Measurements from ENCODE around the gene KMT2C.
"Not testable (repeated sequence)": the region's sequence is repeated elsewhere in the genome, so short reads cannot be mapped to it uniquely, and the experiment has no call there.

Gene KMT2C

DNA sequence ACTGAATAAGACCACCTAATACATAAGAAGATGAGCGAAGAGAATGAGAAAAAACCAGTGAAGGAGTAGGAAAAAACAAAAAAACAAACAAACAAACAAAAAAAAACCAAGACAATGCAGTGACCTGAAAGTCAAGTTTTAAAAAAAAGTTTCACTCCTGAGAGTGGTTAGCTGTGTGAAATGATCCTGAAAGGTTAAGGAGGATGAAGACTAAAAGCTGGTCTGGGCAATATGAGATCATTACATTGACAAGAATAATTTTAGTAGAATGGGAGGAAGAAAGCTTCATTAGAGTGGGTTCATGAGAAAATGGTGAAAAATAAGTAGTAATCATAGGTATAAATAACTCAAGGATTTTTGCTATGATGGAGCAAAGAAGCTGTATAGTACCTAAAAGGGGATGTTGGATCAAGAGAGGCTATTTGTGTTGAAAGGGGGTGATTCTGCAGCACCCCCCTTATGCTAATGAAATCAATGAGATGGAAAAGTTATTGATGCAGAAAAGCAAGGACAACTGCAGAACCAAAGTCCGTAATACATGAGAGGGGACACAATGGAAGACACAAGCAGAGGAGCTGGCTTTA, 80.2 kb downstream of the KMT2C start:
- no peak for DNase-seq (ENCODE audit: low spot score)

DNA sequence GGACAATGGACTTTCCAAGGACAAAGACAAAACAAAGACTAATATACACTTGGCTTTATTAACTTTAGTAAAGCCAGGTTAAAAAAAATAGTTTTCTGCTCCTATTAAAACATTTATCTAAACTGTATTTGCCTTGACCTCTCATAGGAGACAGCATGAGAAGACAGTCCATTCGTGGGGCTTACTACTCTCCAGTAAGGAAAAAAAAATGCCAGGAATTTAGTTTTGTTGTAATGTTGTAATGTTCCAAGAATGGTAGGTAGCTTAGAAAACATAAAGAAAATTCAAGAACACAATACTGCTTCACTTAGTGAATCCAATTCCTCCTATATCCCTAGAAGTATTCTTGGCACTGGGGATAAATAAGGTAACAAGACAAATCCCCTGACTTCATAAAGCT, 81.7 kb downstream of the KMT2C start:
- DNase-seq (ENCODE audit: low spot score) = no peak

DNA sequence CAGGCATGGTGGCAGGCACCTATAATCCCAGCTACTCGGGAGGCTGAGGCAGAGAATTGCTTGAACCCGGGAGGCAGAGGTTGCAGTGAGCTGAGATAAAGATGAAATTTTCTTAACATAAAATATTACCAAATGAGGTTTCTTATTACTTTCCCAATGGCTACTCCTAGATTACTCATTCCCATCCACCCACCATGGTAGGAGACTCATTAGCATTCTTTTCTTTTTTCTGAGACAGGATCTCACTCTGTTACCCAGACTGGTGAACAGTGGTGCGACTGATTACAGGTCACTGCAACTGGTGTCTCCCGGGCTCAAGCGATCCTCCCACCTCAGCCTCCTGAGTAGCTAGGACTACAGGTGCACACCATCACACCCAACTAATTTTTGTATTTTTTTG, 82.5 kb downstream of the KMT2C start:
- not testable (repeated sequence) for DNase-seq (ENCODE audit: low spot score)

DNA sequence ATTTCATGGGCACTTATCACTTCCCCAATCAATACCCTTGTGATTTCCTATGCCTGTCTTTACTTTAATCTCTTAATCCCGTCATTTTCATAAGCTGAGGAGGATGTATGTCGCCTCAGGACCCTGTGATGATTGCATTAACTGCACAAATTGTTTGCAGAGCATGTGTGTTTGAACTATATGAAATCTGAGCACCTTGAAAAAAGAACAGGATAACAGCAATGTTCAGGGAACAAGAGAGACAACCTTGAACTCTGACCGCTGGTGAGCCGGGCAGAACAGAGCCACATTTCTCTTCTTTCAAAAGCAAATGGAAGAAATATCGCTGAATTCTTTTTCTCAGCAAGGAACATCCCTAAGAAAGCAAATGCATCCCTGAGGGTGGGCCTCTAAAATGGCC, 84.1 kb downstream of the KMT2C start:
- DNase-seq (ENCODE audit: low spot score) = not testable (repeated sequence)

DNA sequence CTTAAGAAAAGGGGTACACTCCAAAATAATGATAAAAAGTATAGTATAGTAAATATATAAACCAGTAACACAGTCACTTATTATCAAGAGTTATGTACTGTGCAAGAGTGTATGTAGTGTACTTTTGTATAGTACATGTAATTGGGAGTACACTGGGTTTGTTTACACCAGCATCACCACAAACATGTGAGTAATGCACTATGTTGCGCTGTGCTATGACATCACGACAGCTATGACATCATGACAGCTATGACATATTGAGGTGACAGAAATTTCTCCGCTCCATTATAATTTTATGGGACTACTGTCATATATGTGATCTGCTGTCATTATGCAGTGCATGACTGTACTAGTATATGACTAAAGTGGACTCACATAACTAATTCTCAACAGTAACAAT, 84.6 kb downstream of the KMT2C start:
- DNase-seq (ENCODE audit: low spot score) = no peak

DNA sequence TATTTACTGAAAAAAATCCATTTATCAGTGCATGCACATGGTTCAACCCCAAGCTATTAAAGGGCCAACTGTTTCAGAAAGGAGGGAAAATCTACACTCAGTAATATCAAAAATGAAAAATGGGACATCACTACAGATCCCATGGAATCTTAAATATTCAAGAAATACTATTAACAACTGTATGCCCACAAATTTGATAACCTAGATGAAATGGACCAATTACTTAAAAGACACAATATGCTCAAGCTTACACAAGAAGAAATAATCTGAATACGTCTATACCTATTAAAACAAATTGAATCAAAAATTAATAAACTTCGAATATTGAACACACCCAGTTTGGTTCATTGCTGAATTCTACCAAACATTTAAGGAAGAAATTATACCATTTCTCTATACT, 87.9 kb downstream of the KMT2C start:
- no peak for DNase-seq (ENCODE audit: low spot score)

DNA sequence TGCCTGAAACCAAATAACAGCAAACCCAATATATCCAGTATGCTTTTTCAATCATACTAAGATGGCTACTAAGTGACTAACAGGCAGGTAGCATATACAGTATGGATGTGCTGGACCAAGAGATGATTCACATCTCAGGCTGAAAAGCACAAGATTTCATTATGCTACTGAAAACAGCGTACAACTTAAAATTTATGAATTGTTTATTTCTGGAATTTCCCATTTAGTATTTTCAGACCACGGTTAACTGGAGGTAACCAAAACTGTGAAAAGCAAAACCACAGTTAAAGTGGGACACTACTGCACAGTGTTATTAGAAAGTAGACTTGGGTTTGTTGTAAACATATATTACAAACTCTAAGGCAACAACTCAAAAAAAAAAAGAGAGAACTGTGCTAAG, 91.5 kb downstream of the KMT2C start:
- no peak for DNase-seq (ENCODE audit: low spot score)

DNA sequence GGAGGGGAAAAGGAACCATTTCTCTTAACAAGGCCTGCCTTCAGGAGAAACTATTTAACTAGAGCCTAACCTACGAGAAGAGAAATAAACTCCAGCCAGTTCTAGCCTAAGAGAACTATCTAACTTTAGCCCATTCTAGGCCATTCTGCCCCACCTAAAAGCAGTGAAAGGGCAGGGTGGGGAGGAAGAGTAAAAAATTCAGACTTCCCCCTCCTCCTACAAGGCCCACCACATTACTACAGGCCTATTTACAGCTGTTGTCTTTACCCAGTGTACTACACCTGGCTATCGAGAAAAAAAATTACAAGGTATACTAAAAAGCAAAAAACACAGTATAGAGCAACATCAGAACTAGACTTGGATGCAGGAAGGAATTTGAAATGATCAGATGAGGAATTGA, 93.0 kb downstream of the KMT2C start:
- no peak for DNase-seq (ENCODE audit: low spot score)

DNA sequence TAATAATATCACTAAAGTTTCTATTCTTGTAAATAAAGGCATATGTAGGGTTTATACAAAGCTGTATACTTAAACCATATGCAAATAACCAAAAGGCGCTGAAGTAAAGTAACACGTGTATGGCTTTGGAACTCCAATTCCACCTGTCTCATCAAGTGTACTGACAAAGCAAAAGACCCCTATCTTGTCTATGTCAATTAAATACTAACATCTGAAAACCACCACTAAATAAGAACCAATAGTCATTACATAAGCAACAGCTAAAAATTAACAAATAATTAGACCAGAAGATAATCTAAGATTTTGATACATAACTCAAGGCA, 93.9 kb downstream of the KMT2C start:
- no peak for DNase-seq (ENCODE audit: low spot score)

DNA sequence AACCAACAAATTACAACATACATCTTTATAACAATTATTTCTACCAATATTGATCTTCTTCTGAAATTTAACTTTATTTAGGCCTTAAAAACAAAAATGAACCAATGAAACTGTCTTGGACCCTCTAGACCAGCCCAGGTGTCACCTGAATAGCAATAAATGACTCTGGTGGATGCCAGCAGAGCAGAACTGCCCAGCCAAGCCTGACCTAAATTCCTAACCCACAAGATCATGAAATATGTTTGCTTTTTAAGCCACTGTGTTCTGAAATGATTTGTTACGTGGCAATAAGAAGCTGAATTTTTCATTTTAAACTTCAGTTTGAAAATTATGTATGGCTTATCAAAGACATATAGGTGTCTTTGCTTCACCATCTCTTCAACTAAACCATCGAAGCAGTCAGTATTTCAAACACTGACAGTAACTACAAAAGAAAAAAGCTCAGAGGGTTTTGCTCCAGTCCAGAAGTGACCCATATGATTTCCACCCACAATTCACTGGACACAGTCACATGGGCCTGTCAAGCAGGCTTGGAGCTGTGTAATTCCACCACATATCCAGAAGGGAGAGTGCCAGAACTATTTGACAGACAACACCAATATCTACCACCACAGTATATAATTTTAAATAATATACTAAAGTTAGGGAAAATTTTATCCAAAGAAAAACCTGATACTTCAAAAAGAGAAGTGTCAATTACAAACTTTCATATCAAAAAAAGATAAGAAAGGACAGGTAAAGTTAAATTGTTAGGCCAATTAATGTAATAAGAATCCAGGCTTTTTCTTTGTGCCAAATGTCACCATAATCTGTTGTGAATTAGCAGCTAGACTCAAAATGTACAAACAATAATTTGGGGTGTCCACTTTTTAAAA, 94.5 kb downstream of the KMT2C start:
- peak; percentile 49 for DNase-seq (ENCODE audit: low spot score)

DNA sequence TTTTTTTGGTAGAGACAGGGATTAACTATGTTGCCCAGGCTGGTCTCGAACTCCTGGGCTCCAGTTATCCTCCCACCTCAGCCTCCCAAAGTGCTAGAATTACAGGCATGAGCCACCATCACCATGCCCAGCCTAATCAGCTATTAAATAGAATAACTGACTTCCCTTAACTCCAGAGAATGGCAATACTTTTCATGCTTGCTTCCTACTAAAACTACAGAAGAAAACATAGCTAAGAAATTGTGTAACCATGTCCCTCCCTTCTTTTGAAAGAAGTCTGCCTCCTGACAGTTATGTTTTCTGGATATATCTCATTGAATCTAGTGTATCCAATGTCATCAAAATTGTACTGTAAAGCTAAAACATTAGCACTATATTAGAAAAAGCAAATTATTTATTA, 95.6 kb downstream of the KMT2C start:
- no peak for DNase-seq (ENCODE audit: low spot score)

DNA sequence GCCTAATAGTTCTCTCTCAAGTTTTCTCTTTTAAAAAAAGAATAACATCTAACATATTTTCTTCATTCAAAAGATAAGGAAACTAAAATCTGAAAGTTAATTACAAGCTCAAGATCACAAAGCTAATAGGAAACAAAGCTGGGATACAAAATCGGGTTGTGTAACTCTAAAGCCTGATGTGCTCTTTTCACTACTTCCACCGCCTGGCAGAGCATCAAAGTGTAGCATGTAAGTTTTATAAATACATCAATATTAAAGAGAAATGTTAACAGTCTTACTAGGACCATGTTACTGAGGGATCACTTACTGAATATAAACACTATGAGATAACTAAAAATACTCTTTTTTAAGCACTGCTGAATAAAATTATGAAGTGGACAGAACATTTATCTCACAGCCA, 97.2 kb downstream of the KMT2C start:
- no peak for DNase-seq (ENCODE audit: low spot score)

DNA sequence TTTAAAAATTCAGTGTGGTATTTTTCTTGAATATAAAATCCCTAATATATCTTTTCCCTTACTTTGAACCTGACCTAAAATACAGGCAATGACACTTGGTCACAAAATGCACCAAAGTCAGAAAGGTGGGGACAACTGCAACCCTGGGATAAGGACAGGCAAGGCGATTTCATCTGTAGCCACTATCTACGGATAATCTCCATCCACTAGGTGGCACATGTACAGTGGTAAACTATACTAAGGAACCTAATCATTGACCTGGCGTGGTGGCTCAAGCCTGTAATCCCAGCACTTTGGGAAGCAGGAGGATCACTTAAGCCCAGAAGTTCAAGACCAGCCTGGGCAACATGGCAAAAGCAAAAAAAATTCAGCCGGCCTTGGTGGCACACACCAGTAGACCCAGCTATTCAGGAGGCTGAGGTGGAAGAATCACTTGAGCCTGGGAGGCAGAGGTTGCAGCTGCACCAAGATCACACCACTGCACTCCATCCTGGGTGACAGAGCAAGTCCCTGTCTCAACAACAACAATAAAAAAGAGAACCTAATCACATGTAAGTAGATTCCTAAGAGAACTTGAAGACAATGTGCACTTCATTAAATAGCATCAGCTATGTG, 98.9 kb downstream of the KMT2C start:
- DNase-seq (ENCODE audit: low spot score) = peak; percentile 54

DNA sequence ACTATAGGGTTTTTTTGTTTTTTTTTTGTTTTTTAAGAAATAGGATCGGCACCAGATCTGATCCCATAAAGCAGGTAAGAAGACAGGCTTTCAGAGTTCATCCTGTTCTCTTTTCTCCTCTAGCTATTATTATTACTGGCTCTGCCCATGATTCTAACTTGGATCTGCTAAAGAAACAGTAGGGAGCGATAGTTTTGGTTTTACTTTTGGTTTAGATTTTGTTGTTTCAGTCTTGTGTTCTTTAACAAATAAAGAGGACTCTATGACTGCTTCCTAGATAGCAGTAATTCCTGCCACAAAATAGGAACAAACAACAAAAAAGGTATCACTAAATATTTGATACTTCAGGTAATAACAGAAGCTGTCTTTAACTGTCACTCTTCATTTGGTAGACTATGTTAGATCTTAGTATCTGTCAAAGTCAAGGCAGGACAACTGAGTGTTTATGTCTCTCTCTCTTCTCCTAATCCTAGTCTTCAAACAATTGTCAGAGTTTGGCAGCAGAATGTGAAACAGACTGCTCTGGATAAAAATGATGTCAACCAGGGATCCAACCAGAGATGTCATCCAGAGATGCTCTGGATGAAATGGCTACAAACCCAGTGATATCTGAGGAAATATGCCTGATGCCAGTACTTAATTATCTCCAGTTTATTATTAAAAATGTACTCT, 99.8 kb downstream of the KMT2C start:
- DNase-seq (ENCODE audit: low spot score) = no peak

DNA sequence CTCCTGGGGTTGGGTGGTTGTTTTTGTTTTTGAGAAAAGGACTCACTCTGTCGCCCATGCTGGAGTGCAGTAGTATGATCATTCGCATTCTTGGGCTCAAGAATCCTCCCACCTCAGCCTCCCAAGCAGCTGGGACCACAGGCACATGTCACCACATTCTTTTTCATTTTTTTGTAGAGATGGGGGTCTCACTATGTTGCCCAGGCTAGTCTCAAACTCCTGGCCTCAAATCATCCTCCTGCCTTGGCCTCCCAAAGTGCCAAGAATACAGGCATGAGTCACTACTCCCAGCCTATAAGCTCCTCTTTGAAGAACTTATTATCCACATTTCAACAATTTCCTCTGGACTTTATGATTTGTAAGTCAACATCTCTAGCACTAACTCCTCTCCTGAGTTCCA, 102.7 kb downstream of the KMT2C start:
- no peak for DNase-seq (ENCODE audit: low spot score)

DNA sequence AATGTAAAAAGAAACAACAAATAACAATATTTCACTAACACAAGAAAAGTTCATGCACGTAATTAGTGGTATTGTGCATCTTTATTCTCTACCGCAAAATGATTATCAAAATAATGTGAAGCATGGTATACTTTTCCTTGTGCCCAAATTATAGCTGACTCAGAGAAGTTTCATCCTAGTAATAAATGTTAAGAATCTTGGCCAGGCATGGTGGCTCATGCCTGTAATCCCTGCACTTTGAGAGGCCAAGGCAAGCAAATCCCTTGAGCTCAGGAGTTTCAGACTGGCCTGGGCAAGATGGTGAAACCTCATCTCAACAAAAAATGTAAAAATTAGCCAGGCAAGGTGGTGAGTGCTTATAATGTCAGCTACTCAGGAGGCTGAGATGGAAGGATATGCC, 105.0 kb downstream of the KMT2C start:
- DNase-seq (ENCODE audit: low spot score) = no peak

DNA sequence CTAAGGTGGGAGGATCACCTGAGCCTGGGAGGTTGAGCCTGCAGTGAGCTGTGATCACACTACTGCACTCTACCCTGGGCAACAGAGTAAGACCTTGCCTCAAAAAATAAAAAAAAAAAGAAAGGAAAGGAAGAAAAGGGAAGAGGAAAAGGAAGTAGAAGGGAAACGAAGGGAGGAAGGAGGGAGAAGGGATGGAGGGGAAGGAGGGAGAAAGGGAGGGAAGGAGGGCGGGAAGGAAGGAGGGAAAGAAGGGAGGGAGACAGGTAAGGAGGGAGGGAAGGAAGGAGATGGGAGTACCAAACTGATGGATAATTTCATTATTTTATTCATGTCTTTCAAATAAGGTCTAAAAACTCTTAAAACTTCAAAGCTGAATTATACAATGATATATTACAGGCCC, 106.3 kb downstream of the KMT2C start:
- no peak for DNase-seq (ENCODE audit: low spot score)

DNA sequence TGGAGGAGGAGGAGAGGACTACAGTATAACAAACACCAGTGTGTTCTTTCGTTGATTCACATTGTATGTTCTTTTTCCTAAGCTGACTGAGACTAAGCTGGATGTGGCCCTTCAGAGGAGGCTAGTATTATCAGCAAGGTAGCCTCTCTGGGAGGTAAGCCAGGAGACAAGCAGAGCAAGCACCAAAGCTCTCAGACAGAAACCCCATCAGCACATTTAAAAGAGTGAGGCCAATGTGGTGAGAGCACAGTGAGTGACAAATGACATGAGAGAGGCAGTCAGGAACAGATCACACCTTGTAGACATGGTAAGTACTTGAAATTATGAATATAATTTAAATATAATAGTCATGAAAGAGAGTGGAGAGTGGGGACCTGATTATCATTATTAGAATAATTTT, 107.6 kb downstream of the KMT2C start:
- no peak for DNase-seq (ENCODE audit: low spot score)

DNA sequence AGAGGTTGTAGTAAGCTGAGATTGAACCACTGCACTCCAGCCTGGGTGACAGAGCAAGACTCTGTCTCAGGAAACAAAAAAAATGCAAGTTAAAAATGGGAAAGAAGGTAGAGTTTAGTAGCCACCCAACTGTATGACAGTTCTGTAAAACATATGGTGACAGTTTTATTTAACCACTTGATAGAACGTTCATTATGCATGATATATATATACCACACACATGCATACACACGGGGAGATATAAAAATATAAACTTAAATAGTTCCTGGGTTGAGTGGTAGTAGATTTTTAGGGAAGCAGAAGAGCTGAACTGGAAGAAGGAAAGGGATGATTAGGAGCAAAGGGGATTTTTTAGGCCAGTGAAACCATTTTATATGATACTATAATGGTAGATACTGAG, 120.0 kb downstream of the KMT2C start:
- no peak for DNase-seq (ENCODE audit: low spot score)

DNA sequence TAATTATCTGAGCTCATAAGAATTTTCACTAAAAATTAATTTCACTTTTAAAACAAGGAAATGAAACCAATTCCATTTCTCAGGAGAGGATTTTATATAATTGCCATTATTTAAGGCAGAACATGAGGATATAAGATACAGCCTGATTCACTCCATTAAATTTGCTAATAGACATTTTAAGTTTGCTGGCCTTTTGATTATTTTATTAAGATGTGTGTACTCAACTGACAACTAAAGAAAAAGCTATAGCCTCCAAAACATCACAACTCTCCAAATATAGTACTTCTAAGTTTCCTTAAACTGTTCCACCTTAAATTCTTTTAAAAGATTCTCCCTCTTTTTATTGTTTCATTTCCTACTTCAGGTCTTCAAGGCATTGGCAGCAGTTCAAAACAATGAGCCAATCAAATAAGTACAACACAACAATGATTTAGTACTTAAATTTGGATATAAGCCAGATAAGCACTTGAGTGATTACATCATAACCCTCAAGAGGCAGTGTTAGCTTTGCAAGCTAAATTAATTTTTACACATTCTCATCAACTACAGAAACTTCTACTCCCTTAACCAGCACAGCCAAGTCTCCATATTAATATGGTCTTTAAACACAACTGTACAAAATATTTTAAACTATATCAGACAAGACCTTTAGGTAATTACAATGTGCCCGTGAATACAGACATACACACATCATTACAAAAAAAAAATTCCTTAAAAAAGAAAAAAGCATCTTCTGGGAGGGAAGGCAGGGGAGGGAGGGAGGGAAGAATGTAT, 121.8 kb downstream of the KMT2C start:
- peak; percentile 11 for DNase-seq (ENCODE audit: low spot score)

DNA sequence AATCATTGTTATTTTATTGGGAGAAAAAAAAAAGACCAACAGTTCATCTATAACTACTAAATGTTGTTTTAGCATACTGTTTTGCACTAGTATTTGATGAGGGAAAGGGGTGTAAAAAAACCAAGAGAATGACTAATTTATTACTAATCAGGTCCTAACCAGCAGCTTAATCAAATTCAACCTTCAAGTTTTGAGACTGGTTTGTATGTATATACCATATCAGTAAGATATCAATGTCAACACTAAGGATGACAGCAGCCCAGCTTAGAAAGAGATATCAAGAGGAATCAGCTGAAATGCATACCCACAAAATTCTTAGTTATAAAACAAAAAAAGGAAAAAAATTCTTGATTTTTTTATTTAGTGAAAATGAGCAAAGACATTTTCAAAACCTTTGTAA, 122.6 kb downstream of the KMT2C start:
- DNase-seq (ENCODE audit: low spot score) = no peak

DNA sequence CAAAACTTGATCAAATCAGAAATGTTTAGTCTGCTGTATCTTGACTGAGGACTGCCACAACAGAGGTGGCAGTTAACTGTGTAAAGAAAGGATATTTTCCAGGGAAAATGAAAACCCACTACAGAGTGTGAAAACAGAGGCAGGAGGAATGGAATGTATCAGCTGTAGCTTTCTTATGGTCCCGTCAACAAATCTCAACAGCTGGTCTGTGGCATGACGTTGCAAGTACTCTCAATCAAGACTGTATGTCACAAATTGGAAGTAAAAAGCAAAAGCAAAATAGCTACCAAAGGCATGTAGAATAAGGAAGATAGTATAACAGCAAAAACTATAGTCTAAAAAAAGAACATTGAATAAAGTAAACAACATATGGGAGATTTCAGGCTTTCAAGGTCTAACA, 123.5 kb downstream of the KMT2C start:
- no peak for DNase-seq (ENCODE audit: low spot score)
